Mucosa of rectum (tissue), 2 donors: Measurements from ENCODE around the gene ARRDC1.
A peak's percentile ranks its signal among the peaks of the same experiment; 100 is the strongest.
"Not testable (repeated sequence)": the region's sequence is repeated elsewhere in the genome, so short reads cannot be mapped to it uniquely, and the experiment has no call there.

Source experiments
- H3K27ac ChIP-seq, 2 donors: one replicate each; pipeline ENCODE4 v1.7.0; 2013; ENCODE audit warnings: inconsistent platforms in 2 of 2, low read depth in 2 of 2, low read length in 2 of 2
- H3K27me3 ChIP-seq, 2 donors: one replicate each; pipeline ENCODE4 v1.7.0; 2013; ENCODE audit warnings: low read length in 2 of 2; ENCODE audit not compliant: control insufficient read depth in 2 of 2, insufficient read depth in 2 of 2
- H3K36me3 ChIP-seq, 2 donors: one replicate each; pipeline ENCODE4 v1.7.0; 2013; ENCODE audit warnings: low read length in 2 of 2; ENCODE audit not compliant: control insufficient read depth in 2 of 2, insufficient read depth in 2 of 2
- H3K4me1 ChIP-seq, 2 donors: one replicate each; pipeline ENCODE4 v1.7.0; 2013; ENCODE audit warnings: low read length in 2 of 2, mild to moderate bottlenecking in 1 of 2; ENCODE audit not compliant: control insufficient read depth in 2 of 2, insufficient read depth in 2 of 2
- H3K4me3 ChIP-seq, 2 donors: one replicate each; pipeline ENCODE4 v1.7.0; 2013; ENCODE audit warnings: low read length in 2 of 2
- H3K9ac ChIP-seq, 2 donors: one replicate each; pipeline ENCODE4 v1.7.0; 2013; ENCODE audit warnings: low read length in 2 of 2, low read depth in 1 of 2, mild to moderate bottlenecking in 1 of 2
- H3K9me3 ChIP-seq, 2 donors: one replicate each; pipeline ENCODE4 v1.7.0; 2013; ENCODE audit warnings: low read length in 2 of 2; ENCODE audit not compliant: control insufficient read depth in 2 of 2
- donor health status: healthy.
- donor health status: Normal muscosa, but diverticular disease.

ARRDC1 gene, protein sequence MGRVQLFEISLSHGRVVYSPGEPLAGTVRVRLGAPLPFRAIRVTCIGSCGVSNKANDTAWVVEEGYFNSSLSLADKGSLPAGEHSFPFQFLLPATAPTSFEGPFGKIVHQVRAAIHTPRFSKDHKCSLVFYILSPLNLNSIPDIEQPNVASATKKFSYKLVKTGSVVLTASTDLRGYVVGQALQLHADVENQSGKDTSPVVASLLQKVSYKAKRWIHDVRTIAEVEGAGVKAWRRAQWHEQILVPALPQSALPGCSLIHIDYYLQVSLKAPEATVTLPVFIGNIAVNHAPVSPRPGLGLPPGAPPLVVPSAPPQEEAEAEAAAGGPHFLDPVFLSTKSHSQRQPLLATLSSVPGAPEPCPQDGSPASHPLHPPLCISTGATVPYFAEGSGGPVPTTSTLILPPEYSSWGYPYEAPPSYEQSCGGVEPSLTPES

DNA sequence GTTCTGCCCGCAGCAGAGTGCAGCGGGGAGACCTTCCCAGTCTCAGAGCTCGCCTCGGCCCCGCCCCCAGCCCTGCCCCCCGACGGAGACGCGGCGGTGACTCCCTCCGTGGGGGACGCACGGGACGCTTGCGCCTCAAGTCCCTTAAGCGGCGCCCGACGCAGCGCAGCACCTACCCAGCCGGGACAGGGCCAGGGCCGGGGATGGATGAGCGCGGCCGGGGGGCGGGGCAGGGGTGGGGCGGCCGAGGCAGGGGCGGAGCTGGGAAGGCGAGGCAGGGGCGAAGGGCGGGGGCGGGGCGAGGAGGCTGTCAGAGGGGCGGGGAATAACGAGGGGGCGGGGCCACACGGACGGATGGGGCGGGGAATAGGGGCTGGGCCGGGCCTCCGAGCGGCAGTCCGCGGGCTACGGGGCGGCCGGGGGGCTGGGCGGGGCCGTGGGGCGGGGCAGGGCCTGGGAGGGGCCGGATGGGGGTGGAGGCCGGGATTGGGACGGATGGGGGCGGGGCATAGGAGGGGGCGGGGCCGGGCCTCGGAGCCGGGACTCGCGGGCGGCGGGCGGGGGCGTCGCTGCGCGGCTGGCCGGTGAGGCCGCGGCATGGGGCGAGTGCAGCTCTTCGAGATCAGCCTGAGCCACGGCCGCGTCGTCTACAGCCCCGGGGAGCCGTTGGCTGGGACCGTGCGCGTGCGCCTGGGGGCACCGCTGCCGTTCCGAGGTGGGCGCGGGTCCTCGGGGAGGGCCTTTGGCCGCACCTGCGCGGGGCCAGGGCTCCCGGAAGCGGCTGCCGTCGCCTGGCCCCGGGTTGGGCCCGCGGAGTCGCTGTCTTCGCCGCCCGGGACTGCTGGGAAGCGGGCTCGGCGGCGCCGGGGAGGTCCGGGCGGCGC is at the start of gene ARRDC1:
TSS of gene ARRDC1 (plus strand) at position 566 of the 884 bp plus-strand sequence. CDS start at position 598, 32 bp downstream.
- peak within 1 kb of the TSS; percentile 65 to 86 for H3K4me3 ChIP-seq
- H3K4me1 ChIP-seq: peaks cover 15 to 19% of the 10 kb centered on the region in 2 donors
- H3K36me3 ChIP-seq: no peaks in the 10 kb centered on the region
- H3K27ac ChIP-seq: peak within 1 kb of the TSS; percentile 95 to 97
- peak within 1 kb of the TSS; percentile 68 to 94 for H3K9ac ChIP-seq
- no peaks in the 10 kb centered on the region for H3K9me3 ChIP-seq
- no peaks in the 10 kb centered on the region for H3K27me3 ChIP-seq

DNA sequence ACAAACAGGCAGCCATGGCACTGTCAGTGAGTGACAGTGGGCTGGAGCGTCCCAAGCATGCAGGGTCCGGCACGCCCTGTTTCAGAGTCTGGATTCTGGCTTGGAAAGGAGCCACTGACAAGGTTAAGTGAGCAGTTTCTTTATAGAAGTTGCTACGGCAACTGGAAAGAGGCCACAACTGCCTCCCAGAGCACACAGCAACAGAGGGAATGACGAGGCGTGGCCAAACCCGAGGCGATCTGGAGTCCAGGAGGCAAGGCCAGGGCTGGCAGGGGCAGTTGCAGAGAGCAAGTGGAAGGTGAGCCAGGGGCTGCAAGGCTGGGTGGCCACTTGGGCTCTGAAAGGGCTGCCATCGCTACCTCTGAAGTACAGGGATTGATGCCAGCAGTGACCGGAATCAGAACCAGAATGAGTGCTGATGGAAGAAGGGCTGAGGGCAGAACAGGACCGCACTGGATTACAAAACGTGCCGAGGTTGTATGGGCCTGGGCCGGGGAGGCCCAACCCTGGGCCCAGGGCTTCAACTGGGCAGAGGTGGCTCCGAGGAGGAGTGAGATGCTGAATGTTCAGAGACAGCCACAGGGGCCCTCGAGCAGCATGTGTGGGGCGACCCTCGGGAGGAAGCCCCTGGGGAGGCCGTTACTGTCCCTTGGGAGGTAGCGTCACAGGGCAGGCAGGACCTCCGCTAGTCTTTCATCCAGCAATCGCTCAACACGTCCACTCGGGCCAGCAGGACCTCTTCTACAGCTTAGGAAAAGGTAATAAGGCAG is 49.2 kb upstream of the ARRDC1 start:
- H3K9me3 ChIP-seq: no peaks in the 10 kb centered on the region
- no peak overlapping the region for H3K9ac ChIP-seq
- no peaks in the 10 kb centered on the region for H3K27me3 ChIP-seq
- peak overlapping the region in 1 of 2 donors; percentile 29 for H3K27ac ChIP-seq
- H3K4me1 ChIP-seq: peaks cover 5 to 21% of the 10 kb centered on the region in 2 donors
- H3K4me3 ChIP-seq: no peak overlapping the region
- H3K36me3 ChIP-seq: peaks cover 11 to 31% of the 10 kb centered on the region in 2 donors

DNA sequence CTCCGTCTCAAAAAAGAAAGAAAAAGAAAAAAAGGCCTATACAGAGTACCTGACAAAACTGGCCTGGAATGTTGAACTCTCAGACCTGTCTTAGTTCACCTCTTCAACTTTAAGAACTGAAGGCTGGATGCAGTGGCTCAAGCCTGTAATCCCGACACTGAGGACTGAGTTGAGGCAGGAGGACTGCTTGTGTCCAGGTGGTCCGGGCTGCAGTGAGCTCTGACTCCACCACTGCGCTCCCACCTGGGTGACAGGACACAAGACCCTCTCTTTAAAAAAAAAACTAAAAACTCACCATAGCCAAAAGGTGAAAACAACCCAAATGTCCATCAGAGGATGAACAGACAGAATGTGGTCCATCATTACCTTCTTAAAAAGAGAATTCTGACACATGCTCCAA is 47.4 kb upstream of the ARRDC1 start:
- Histone ChIP-seq H3K4me3 (no peak overlapping the region), H3K27ac (no peak overlapping the region), H3K27me3 (no peaks in the 10 kb centered on the region), H3K36me3 (peaks cover 11 to 35% of the 10 kb centered on the region in 2 donors), H3K4me1 (peaks cover 3 to 14% of the 10 kb centered on the region in 2 donors), H3K9me3 (no peaks in the 10 kb centered on the region), H3K9ac (no peak overlapping the region)

DNA sequence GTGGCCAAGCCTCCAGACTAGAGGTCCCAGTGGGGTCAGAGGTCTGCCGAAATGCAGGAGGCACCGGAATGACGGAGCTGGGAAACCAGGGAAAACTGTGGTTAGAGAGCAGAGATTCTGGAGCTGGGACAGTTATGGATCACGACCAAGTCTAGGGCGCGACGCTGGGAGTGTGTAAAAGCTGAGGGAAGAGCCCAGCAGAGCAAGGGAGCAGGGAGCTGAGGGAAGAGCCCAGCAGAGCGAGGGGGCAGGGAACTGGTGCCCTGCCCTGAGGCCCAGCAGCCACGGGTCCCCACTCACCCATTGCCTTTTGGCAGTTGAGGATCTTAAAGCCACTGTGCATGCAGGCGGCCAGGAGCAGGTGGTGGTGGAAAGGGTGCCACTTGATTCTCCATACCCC is 41.4 kb upstream of the ARRDC1 start:
- no peak overlapping the region for H3K9ac ChIP-seq
- no peaks in the 10 kb centered on the region for H3K9me3 ChIP-seq
- peaks cover 17 to 27% of the 10 kb centered on the region in 2 donors for H3K36me3 ChIP-seq
- H3K27ac ChIP-seq: no peak overlapping the region
- H3K27me3 ChIP-seq: no peaks in the 10 kb centered on the region
- H3K4me1 ChIP-seq: no peaks in the 10 kb centered on the region
- no peak overlapping the region for H3K4me3 ChIP-seq

DNA sequence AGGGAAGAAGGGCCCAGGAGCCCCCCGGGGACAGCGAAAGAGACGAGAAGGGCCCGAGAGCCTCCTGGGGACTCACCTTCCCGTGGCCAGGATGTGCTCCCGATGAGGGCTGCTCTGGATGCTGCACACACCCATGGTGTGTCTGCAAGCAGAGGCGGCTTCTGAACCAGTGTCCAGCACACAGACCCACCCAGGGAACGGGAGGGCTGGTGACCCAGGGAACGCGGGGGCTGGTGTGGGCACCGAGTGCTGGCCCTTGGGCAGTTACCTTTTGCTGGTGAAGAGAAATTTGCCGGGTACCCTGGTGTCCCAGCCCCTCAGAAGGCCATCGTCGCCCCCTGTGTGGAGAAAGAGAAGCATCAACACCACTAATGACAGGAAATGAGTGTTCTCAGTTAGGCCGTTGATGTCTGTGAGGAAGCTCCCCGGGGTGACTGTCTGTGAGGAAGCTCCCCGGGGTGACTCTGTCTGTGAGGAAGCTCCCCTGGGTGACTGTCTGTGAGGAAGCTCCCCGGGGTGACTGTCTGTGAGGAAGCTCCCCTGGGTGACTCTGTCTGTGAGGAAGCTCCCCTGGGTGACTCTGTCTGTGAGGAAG is 40.6 kb upstream of the ARRDC1 start:
- no peaks in the 10 kb centered on the region for H3K27me3 ChIP-seq
- H3K27ac ChIP-seq: no peak overlapping the region
- H3K9me3 ChIP-seq: no peaks in the 10 kb centered on the region
- no peaks in the 10 kb centered on the region for H3K4me1 ChIP-seq
- peaks cover 17 to 27% of the 10 kb centered on the region in 2 donors for H3K36me3 ChIP-seq
- H3K4me3 ChIP-seq: no peak overlapping the region
- no peak overlapping the region for H3K9ac ChIP-seq

DNA sequence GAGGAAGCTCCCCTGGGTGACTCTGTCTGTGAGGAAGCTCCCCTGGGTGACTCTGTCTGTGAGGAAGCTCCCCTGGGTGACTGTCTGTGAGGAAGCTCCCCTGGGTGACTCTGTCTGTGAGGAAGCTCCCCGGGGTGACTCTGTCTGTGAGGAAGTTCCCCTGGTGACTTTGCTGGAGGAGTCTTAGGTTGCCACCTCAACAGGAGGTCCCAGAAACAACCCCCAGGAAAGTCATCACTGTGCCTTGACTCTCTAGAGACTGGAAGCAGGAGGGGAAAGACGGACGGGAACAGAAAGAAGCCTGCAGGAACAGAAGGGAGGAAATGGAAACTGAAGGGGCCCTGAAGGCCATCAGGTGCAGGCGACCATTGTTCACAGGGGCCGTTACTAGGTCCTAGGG is 37.0 kb upstream of the ARRDC1 start:
- H3K36me3 ChIP-seq: peaks cover 30 to 32% of the 10 kb centered on the region in 2 donors
- not testable (repeated sequence) for H3K9ac ChIP-seq, H3K4me3 ChIP-seq, H3K4me1 ChIP-seq, H3K9me3 ChIP-seq, H3K27ac ChIP-seq, H3K27me3 ChIP-seq

DNA sequence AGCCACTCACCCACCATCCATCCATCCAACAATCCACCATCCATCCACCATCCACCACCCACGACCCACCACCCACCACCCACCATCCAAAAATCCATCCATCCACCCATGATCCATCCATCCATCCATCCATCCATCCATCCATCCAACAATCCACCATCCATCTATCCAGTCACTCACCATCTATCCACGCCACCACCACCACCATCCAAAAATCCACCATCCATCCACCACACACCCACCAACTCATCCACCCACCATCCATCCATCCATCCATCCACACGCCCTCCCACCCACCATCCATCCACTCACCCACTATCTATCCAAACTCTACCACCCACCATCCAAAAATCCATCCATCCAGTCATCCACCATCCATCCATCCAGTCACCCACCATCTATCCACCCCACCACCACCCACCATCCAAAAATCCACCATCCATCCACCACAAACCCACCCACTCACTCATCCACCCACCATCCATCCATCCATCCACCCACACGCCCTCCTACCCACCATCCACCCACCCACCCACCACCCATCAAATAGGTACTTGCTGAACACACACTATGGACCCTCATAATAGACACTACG is 35.8 kb upstream of the ARRDC1 start:
- Histone ChIP-seq H3K9me3 (no peaks in the 10 kb centered on the region), H3K4me3 (no peak overlapping the region), H3K4me1 (no peaks in the 10 kb centered on the region), H3K9ac (no peak overlapping the region), H3K36me3 (peaks cover 28 to 30% of the 10 kb centered on the region in 2 donors), H3K27me3 (no peaks in the 10 kb centered on the region), H3K27ac (no peak overlapping the region)

DNA sequence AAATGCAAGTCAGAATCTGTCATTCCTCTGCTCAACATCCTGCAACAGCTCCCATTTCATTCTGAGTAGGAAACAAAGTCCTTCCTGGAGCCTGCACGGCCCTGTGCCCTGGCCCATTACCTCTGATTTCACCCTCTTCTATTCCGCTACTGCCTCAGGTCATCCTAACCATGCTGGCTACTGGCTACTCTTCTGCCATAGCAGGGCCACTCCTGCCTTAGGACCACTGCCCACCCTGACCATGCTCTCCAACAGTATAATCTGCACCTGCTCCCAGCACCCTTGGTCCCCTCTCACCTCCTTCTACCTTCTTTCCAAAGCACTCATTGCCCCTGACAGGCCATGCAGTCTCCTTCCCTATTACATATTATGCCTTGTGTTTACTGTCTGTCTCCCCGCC is 34.9 kb upstream of the ARRDC1 start:
- peaks cover 31 to 32% of the 10 kb centered on the region in 2 donors for H3K36me3 ChIP-seq
- no peaks in the 10 kb centered on the region for H3K9me3 ChIP-seq
- no peaks in the 10 kb centered on the region for H3K27me3 ChIP-seq
- no peak overlapping the region for H3K9ac ChIP-seq
- H3K4me3 ChIP-seq: no peak overlapping the region
- H3K27ac ChIP-seq: no peak overlapping the region
- no peaks in the 10 kb centered on the region for H3K4me1 ChIP-seq

DNA sequence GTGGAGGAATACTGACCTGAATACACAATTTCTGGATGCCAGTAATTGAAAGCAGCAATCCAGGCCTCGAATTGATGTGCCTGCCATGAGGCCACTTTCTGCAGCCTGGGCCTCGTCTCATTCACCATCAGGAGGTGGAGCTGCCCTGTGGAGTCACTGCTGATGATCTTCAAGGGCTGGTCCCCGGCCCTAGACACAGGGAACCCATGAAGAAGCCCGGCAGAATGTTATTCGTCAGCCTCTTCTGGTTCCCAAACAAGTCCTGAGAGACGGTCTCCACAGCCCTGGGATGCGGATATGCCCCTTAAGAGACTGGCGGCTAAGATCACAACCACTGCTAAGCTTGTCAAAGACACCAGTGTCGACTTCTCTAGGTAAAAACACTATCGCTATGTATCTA is 31.3 kb upstream of the ARRDC1 start:
- Histone ChIP-seq H3K36me3 (peaks cover 25 to 38% of the 10 kb centered on the region in 2 donors), H3K27ac (no peak overlapping the region)

More for the DNA sequence above, 31.3 kb upstream of the ARRDC1 start:
- Histone ChIP-seq H3K9ac (no peak overlapping the region), H3K9me3 (no peaks in the 10 kb centered on the region), H3K27me3 (no peaks in the 10 kb centered on the region), H3K4me3 (no peak overlapping the region), H3K4me1 (peaks cover 11% of the 10 kb centered on the region in 2 donors)
